Measurements from ENCODE around the gene CD80. TPM values are rescaled to one million over a fixed set of nuclear protein-coding genes. Genes with fewer than 3 reads are reported as not detected.
A peak's percentile ranks its signal among the peaks of the same experiment; 100 is the strongest.

CD80 gene
- total RNA-seq (0.22 TPM), polyA plus RNA-seq (ENCODE audit: insufficient read depth in 1 of 8, insufficient read length in 8 of 8, low replicate concordance in 1 of 8) (under 1 TPM in 6 of 8 donors, not detected in 2; 0.04 to 0.36 (median 0.10) TPM)
- long read RNA-seq, donor 1: 0 reads
- long read RNA-seq, donor 2: 0 reads
- long read RNA-seq, donor 3: 0 reads
- long read RNA-seq, donor 4: 0 reads
- long read RNA-seq, donor 5: 0 reads
- long read RNA-seq, donor 6: 0 reads
- long read RNA-seq, donor 7: 0 reads
- long read RNA-seq, donor 8: 0 reads
- long read RNA-seq, donor 9: 0 reads
- long read RNA-seq, donor 10: 0 reads
- long read RNA-seq, donor 11: 0 reads

GRCh38 chr3:119559441-119559963, at the start of gene CD80:
Gene CD80 (minus strand): TSS chr3:119559614. CDS start chr3:119557728, 1,886 bp downstream.
- Histone ChIP-seq H3K27ac (ENCODE audit: low read length) (no peak within 1 kb of the TSS), H3K4me3 (ENCODE audit: low read length) (no peak within 1 kb of the TSS), H3K36me3 (ENCODE audit: control insufficient read depth, insufficient read depth, low read length) (no peaks in the 10 kb centered on the region), H3K9me3 (replicated peaks; ENCODE audit: control insufficient read depth, low read depth, low read length) (no peaks in the 10 kb centered on the region), H3K27me3 (ENCODE audit: control insufficient read depth, insufficient read depth, low read length) (no peaks in the 10 kb centered on the region), H3K4me1 (ENCODE audit: control insufficient read depth, insufficient read depth, low read length) (no peaks in the 10 kb centered on the region)
- DNase-seq: peak; percentile 39
- 20% methylated on average over 3 of the region's 7 CpGs for WGBS (ENCODE audit: insufficient coverage)

GRCh38 chr3:119608405-119609000, 49.1 kb upstream of the CD80 start:
- no CpG with 5 or more reads among the region's 6 CpGs for WGBS (ENCODE audit: insufficient coverage)
- H3K27ac ChIP-seq (ENCODE audit: low read length): no peak overlapping the region
- peaks cover 2% of the 10 kb centered on the region for H3K27me3 ChIP-seq (ENCODE audit: control insufficient read depth, insufficient read depth, low read length)
- no peaks in the 10 kb centered on the region for H3K4me1 ChIP-seq (ENCODE audit: control insufficient read depth, insufficient read depth, low read length)
- peaks cover 2% of the 10 kb centered on the region for H3K9me3 ChIP-seq (replicated peaks; ENCODE audit: control insufficient read depth, low read depth, low read length)
- peak; percentile 41 for DNase-seq
- no peak overlapping the region for H3K4me3 ChIP-seq (ENCODE audit: low read length)
- no peaks in the 10 kb centered on the region for H3K36me3 ChIP-seq (ENCODE audit: control insufficient read depth, insufficient read depth, low read length)

- H3K4me1 ChIP-seq (ENCODE audit: control insufficient read depth, insufficient read depth, low read length): no peaks in the 10 kb centered on the region
- 71% methylated on average over 1 of the region's 1 CpG for WGBS (ENCODE audit: insufficient coverage)
- no peak overlapping the region for H3K4me3 ChIP-seq (ENCODE audit: low read length)
- no peaks in the 10 kb centered on the region for H3K9me3 ChIP-seq (replicated peaks; ENCODE audit: control insufficient read depth, low read depth, low read length)
- H3K36me3 ChIP-seq (ENCODE audit: control insufficient read depth, insufficient read depth, low read length): no peaks in the 10 kb centered on the region
- DNase-seq: no peak
- no peak overlapping the region for H3K27ac ChIP-seq (ENCODE audit: low read length)
- peaks cover 2% of the 10 kb centered on the region for H3K27me3 ChIP-seq (ENCODE audit: control insufficient read depth, insufficient read depth, low read length)
Observed at GRCh38 chr3:119604878-119605277, 45.5 kb upstream of the CD80 start.

GRCh38 chr3:119602676-119603075, 43.3 kb upstream of the CD80 start:
- no peak overlapping the region for H3K27ac ChIP-seq (ENCODE audit: low read length)
- H3K36me3 ChIP-seq (ENCODE audit: control insufficient read depth, insufficient read depth, low read length): no peaks in the 10 kb centered on the region
- no peaks in the 10 kb centered on the region for H3K4me1 ChIP-seq (ENCODE audit: control insufficient read depth, insufficient read depth, low read length)
- no CpG with 5 or more reads among the region's 1 CpG for WGBS (ENCODE audit: insufficient coverage)
- H3K27me3 ChIP-seq (ENCODE audit: control insufficient read depth, insufficient read depth, low read length): no peaks in the 10 kb centered on the region
- no peak overlapping the region for H3K4me3 ChIP-seq (ENCODE audit: low read length)
- DNase-seq: no peak
- H3K9me3 ChIP-seq (replicated peaks; ENCODE audit: control insufficient read depth, low read depth, low read length): no peaks in the 10 kb centered on the region

GRCh38 chr3:119601154-119601553, 41.7 kb upstream of the CD80 start:
- DNase-seq: no peak
- no peaks in the 10 kb centered on the region for H3K36me3 ChIP-seq (ENCODE audit: control insufficient read depth, insufficient read depth, low read length)
- no peaks in the 10 kb centered on the region for H3K9me3 ChIP-seq (replicated peaks; ENCODE audit: control insufficient read depth, low read depth, low read length)
- peaks cover 5% of the 10 kb centered on the region for H3K4me1 ChIP-seq (ENCODE audit: control insufficient read depth, insufficient read depth, low read length)
- no peaks in the 10 kb centered on the region for H3K27me3 ChIP-seq (ENCODE audit: control insufficient read depth, insufficient read depth, low read length)
- H3K4me3 ChIP-seq (ENCODE audit: low read length): no peak overlapping the region
- 88% methylated on average over 1 of the region's 3 CpGs for WGBS (ENCODE audit: insufficient coverage)
- no peak overlapping the region for H3K27ac ChIP-seq (ENCODE audit: low read length)

- DNase-seq: no peak
- Histone ChIP-seq H3K27me3 (ENCODE audit: control insufficient read depth, insufficient read depth, low read length) (no peaks in the 10 kb centered on the region), H3K9me3 (replicated peaks; ENCODE audit: control insufficient read depth, low read depth, low read length) (no peaks in the 10 kb centered on the region), H3K36me3 (ENCODE audit: control insufficient read depth, insufficient read depth, low read length) (no peaks in the 10 kb centered on the region), H3K27ac (ENCODE audit: low read length) (no peak overlapping the region), H3K4me3 (ENCODE audit: low read length) (no peak overlapping the region), H3K4me1 (ENCODE audit: control insufficient read depth, insufficient read depth, low read length) (peaks cover 10% of the 10 kb centered on the region)
- no CpG with 5 or more reads among the region's 5 CpGs for WGBS (ENCODE audit: insufficient coverage)
Observed at GRCh38 chr3:119600732-119601131, 41.3 kb upstream of the CD80 start.

- no peak for DNase-seq
- Histone ChIP-seq H3K27ac (ENCODE audit: low read length) (no peak overlapping the region), H3K27me3 (ENCODE audit: control insufficient read depth, insufficient read depth, low read length) (no peaks in the 10 kb centered on the region), H3K36me3 (ENCODE audit: control insufficient read depth, insufficient read depth, low read length) (no peaks in the 10 kb centered on the region), H3K4me3 (ENCODE audit: low read length) (no peak overlapping the region), H3K9me3 (replicated peaks; ENCODE audit: control insufficient read depth, low read depth, low read length) (no peaks in the 10 kb centered on the region), H3K4me1 (ENCODE audit: control insufficient read depth, insufficient read depth, low read length) (peaks cover 16% of the 10 kb centered on the region)
- 69% methylated on average over 2 of the region's 6 CpGs for WGBS (ENCODE audit: insufficient coverage)
Observed at GRCh38 chr3:119599558-119600174, 40.3 kb upstream of the CD80 start.

- H3K4me1 ChIP-seq (ENCODE audit: control insufficient read depth, insufficient read depth, low read length): peaks cover 16% of the 10 kb centered on the region
- H3K9me3 ChIP-seq (replicated peaks; ENCODE audit: control insufficient read depth, low read depth, low read length): no peaks in the 10 kb centered on the region
- WGBS (ENCODE audit: insufficient coverage): 80% methylated on average over 1 of the region's 1 CpG
- no peaks in the 10 kb centered on the region for H3K36me3 ChIP-seq (ENCODE audit: control insufficient read depth, insufficient read depth, low read length)
- no peak overlapping the region for H3K4me3 ChIP-seq (ENCODE audit: low read length)
- H3K27ac ChIP-seq (ENCODE audit: low read length): no peak overlapping the region
- DNase-seq: no peak
- no peaks in the 10 kb centered on the region for H3K27me3 ChIP-seq (ENCODE audit: control insufficient read depth, insufficient read depth, low read length)
Observed at GRCh38 chr3:119598410-119599098, 39.1 kb upstream of the CD80 start.

- no peak for DNase-seq
- WGBS (ENCODE audit: insufficient coverage): no CpG with 5 or more reads among the region's 7 CpGs
- H3K9me3 ChIP-seq (replicated peaks; ENCODE audit: control insufficient read depth, low read depth, low read length): no peaks in the 10 kb centered on the region
- H3K4me3 ChIP-seq (ENCODE audit: low read length): no peak within 1 kb of the TSS
- no peak within 1 kb of the TSS for H3K27ac ChIP-seq (ENCODE audit: low read length)
- peaks cover 16% of the 10 kb centered on the region for H3K4me1 ChIP-seq (ENCODE audit: control insufficient read depth, insufficient read depth, low read length)
- no peaks in the 10 kb centered on the region for H3K36me3 ChIP-seq (ENCODE audit: control insufficient read depth, insufficient read depth, low read length)
- H3K27me3 ChIP-seq (ENCODE audit: control insufficient read depth, insufficient read depth, low read length): no peaks in the 10 kb centered on the region
Observed at GRCh38 chr3:119597548-119598288, 38.3 kb upstream of the CD80 start, which contains the start of gene PLA1A. Gene PLA1A (plus strand): TSS chr3:119597885. CDS start chr3:119597914, 29 bp downstream.
